Bronchial epithelial cell (primary cell): Measurements from ENCODE around the gene DOCK1. TPM values are rescaled to one million over a fixed set of nuclear protein-coding genes. Genes with fewer than 3 reads are reported as not detected.

ENCODE experiments used
- DNase-seq: peaks from one replicate; pipeline ENCODE4 v3.0.0-alpha.2; 2010; ENCODE audit warnings: low read depth
- FAIRE-seq: peaks from 2 replicates; lab custom pipeline; 2011; peaks lifted over from hg19 to GRCh38; lab: Jason Lieb, UNC
- H3K27me3 ChIP-seq: 2 replicates; pipeline ENCODE4 v1.5.1; 2011; ENCODE audit warnings: low read length; ENCODE audit not compliant: control insufficient read depth, insufficient read depth
- H3K36me3 ChIP-seq: 2 replicates; pipeline ENCODE4 v1.5.1; 2011; ENCODE audit warnings: low read length; ENCODE audit not compliant: control insufficient read depth, insufficient read depth
- H3K4me3 ChIP-seq: 2 replicates; pipeline ENCODE4 v1.5.1; 2011; ENCODE audit warnings: mild to moderate bottlenecking, low read depth, low read length, control low read depth
- CTCF ChIP-seq: IDR thresholded peaks from 2 replicates; pipeline ENCODE4 v1.5.1; 2011; ENCODE audit warnings: mild to moderate bottlenecking, moderate library complexity, low read length, control low read depth, inconsistent platforms; ENCODE audit not compliant: insufficient read depth, severe bottlenecking
- total RNA-seq: library from RNA; depleted of rRNA; stranded (reverse); fragments of >200 nt; gene quantifications from 2 replicates; pipeline ENCODE4 v1.2.1, GENCODE V29; 2014

The DOCK1 gene
- total RNA-seq, 1 donor from 2014 or later, result 173 TPM

GRCh38 chr10:127497685-127498084, 592.5 kb downstream of the DOCK1 start:
- DNase-seq, result no peak
- FAIRE-seq, result no peak
- Histone ChIP-seq H3K36me3 (no peaks in the 10 kb centered on the region), H3K27me3 (no peaks in the 10 kb centered on the region), H3K4me3 (no peak overlapping the region)
- no peak for TF ChIP-seq CTCF

- Histone ChIP-seq H3K36me3 (no peaks in the 10 kb centered on the region), H3K27me3 (no peaks in the 10 kb centered on the region), H3K4me3 (no peak overlapping the region)
- FAIRE-seq, result no peak
- no peak for DNase-seq
- no peak for TF ChIP-seq CTCF
Measured at GRCh38 chr10:127498087-127498486, 592.9 kb downstream of the DOCK1 start.

GRCh38 chr10:127500127-127500526, 594.9 kb downstream of the DOCK1 start:
- FAIRE-seq, result no peak
- no peak for DNase-seq
- Histone ChIP-seq H3K36me3 (no peaks in the 10 kb centered on the region), H3K4me3 (no peak overlapping the region), H3K27me3 (no peaks in the 10 kb centered on the region)
- TF ChIP-seq CTCF, result no peak

Other genes with a start within 250 kb of the DOCK1 start
- not detected in 2 replicates for gene C10orf90, start 234.7 kb upstream of the DOCK1 start, total RNA-seq